Umbilical cord (tissue), 2 donors: ENCODE data around the gene FARP1. TPM values are rescaled to one million over a fixed set of nuclear protein-coding genes. Genes with fewer than 3 reads are reported as not detected.
"Not testable (repeated sequence)": the region's sequence is repeated elsewhere in the genome, so short reads cannot be mapped to it uniquely, and the experiment has no call there.

ENCODE experiments used
- DNase-seq: peaks from one replicate; pipeline ENCODE4 v3.0.0-alpha.2; 2015; ENCODE audit warnings: low spot score
- total RNA-seq: library from RNA; depleted of rRNA; stranded (reverse); fragments of >200 nt; gene quantifications from one replicate; pipeline ENCODE4 v1.2.3, GENCODE V29; 2014; ENCODE audit warnings: low replicate concordance; ENCODE audit not compliant: insufficient read depth

The FARP1 gene
- total RNA-seq, 1 donor from 2014 or later: 56.6 TPM

DNA sequence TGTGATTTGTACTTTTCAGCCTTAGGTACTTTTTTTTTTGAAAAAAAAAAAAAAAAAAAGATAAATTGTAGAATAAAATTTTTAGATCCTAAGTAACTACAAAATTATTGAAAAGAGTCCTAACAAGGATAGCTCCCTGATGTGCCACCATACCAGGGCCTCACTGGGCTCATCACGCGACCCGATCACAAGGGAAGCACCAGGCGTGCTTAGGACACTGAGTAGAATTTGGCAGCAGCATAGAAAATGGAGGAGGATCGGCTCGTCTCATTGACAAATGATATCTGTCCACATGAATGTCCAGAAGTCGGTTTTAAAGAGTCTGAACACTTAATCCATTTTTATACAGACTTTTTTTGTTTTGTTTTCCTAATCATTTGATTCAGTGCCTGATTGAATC lies 255.0 kb downstream of the FARP1 start:
- DNase-seq: no peak

DNA sequence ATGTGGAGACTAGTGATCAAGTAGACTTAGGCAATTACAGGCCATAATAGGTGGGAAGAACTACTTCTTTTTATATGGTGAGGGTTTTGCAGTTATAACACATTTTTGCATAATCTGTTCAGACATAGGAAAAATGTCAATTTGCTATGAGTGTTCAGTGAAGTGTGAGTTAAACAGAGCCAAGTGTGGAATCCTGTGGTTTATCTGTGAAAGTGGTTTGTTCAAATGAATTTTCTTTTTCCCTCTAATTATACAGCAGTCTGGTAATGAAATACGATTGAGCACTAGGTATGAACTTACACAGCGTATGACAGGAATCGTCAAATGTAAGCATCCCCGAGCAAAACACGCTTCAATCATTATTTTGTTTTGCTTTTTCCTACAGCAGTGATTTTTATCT lies 255.7 kb downstream of the FARP1 start:
- DNase-seq: no peak

DNA sequence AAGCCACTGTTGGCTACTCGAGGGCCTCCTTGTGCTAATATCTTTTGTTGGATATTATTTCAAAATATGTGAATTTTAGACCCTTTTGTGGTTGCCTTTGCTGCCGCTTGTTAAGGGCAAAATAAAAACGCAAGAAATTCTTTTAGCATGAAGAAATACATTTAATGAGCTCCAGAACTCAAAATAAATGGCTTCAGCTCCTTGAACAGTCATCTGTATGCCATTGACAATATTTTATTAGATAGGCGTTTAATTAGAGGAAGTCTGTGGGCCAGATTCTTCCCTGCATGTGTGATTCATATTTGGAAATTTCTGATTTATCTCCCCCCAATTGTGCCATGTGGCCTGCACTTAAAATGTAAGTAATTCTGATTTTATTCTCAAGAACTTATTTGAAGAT lies 256.9 kb downstream of the FARP1 start:
- DNase-seq: no peak

DNA sequence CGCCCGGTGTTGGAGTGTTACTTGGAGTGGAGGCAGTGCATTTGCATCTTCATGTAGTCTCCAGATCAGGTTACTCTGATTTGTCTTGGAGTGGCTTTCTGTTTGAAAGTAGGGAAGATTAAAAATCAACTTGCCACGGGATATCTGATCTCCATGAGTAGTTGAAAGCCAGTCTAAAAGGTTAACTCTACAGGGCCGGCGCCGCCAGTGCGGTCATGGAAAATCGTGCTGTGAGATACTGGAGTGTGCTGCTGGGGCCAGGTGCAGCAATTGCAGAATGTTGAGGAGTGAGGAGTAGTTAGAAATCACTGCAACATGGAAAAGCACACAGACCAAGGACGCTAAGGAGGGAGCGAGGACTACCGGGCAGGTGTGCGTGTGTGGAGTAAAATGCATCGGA lies 259.0 kb downstream of the FARP1 start:
- no peak for DNase-seq

DNA sequence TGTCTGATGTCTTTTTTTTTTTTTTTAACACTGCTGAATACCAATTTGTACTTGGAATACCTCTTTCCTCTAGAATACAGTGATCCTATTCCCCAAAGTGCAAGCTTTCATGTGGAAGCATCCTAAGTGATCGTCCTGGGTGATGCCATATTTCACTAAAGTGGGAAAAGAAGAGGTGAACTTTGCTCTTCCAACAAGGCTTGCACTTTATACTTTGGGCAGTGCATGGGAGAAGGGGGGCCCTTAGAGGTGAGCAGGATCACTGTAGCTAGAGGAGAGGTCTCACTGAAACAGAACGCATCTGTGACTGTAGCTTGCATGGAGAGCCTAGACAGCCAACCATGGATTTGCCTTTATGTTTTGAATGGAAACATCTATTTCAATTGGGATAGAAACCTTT lies 260.2 kb downstream of the FARP1 start:
- no peak for DNase-seq

DNA sequence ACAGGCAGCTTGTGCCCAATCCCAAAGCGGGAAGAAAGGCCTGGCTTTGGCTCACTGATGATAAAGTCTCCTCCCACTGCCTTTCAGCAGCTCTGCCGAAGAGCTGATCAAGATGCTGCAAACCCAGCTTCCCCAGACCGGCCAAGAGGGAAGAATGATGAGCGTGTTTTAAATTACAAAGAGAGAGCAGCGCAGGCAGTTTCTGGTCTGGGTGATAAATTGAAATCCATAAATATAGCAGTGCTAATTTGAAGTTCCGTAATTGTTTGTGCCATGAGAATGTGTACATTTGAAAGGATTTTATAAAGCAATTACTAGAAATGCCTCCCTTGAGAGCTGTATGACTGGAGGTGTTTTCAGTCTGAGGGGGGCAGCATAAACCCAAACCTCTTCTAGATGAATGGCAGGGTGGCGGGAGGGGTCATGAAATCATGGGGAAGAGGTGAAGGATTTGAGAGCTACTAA lies 262.2 kb downstream of the FARP1 start:
- DNase-seq: peak; percentile 78

DNA sequence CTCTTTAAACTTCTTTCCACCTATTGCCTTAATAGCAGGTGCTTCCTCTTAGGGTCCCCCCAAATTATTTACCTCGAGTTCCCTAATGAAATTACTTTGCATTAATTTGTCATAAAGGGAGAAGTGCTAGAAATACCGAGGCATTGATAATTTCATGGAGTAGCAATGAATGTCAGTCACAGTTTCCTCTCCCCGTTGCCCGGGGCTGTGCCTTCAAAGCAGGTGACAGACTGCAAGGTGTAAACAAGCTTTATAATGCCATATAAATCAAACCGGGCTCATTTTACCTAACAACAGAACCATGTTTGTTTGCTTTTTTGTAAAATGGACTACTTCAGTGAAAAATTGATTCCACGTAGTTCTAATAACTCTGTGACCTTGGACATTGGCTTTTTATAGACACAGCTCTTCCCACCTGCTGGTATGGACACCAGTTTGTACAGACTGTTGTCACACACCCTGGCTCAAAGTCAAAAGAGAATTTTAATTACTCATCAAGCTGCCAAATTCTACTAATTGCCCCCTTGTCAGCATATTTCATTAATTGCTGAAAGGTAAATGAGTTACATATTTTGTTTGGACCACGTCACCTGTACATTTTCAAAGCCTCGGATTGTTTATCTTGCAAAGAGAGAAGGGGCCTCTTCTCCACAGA lies 262.9 kb downstream of the FARP1 start:
- no peak for DNase-seq

DNA sequence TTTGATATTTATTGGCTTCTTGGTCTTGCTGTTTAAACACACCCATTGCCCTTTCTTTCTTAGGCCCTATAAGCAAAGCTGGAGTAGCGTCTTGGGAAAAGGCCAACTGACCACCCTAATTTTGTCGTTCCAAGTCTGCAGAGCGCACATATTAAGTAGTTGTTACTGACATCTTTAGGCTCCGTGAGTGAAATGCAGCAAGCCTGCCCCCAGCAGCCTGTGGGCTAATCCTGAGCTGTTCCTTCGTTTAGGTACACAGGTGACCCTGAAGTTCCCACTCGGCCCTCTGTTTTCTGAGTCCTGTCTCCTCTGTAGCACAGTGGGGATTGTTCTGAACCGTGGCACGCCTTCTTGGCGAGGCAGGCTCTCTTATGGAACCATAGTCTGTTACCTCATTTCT lies 263.5 kb downstream of the FARP1 start:
- no peak for DNase-seq

DNA sequence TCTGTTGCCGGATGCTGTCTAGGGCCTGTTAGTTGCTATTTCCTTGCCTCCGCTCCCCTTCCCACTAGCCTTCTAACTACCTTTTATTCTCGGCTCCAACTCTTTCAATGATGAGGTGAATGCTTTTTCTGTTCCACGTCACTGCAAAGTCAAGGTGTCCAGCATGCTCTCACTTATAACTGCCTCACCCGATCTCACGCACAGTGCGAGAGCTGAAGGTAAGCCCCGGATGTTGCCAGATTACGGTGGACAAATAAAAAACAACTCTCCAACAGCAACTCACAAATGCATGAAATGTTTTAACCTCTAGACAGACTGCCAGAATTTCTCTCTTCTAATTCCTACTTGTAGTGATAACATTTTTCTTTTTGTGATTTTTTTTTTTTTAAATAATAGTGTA lies 264.1 kb downstream of the FARP1 start:
- DNase-seq: no peak

DNA sequence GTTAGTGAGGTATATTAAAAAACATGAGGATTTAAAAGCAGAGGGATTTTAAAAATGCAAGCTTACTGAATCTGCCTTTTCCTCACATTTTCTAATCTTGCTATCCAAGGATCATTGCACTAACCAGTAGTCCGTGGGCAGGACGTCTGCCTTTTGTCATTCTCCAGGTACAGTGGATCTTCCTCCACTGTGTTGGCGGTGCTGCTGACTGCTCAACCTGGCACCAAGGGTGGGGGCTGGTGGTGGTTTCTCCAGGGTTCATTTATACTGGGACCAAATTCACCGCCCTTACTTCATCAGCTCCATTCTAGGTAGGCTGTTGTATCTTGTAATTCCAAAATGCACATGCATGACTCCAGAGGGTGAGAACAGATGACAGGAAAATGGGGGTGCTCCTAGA lies 264.7 kb downstream of the FARP1 start:
- DNase-seq: no peak

DNA sequence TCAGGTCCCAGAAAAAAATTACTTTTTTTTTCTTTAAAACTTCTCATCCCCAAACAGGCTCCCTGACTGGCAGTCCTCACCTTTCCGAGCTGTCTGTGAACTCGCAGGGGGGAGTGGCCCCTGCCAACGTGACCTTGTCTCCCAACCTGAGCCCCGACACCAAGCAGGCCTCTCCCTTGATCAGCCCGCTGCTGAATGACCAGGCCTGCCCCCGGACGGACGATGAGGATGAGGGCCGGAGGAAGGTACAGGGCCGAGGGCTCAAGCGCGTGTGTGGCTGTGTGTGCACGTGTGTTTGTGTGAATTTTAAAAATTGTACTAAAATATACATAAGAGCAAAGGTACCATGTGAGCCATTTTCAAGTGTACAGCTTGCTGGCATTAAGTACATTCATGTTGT lies 266.4 kb downstream of the FARP1 start:
- no peak for DNase-seq

DNA sequence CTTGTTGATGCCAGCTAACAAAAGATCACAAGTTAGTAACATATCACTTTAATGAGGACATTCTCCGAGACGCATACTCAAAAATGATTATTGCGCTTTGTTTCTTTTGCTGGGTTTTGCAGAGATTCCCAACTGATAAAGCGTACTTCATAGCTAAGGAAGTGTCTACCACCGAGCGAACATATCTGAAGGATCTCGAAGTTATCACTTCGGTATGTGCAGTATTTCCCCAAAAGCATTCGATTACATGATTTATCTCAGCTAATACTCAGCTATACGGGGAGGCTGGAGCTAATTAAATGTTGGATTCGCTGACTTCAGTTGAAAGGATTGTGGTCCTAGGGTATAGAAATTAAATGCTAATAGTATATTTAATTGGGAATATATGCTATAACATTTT lies 267.7 kb downstream of the FARP1 start:
- DNase-seq: no peak

DNA sequence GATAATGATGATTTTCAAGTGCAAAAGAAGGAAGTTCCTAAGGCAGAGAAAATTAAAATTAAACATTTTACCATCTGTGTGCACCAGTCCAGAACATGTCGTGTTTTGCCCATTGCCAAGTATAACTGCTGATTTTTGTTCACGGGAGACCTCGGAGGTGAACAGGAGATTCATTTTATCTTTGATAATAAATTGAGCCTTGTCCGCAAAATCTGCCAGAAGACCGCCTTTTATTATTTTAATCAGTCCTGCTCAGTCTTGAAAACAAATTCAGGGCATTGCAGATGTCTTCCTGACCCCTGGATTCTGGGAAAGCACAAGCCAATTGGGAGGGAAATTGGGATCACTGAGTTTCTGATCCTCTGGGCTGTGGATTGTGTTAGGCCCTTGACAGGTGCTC lies 268.1 kb downstream of the FARP1 start:
- no peak for DNase-seq

DNA sequence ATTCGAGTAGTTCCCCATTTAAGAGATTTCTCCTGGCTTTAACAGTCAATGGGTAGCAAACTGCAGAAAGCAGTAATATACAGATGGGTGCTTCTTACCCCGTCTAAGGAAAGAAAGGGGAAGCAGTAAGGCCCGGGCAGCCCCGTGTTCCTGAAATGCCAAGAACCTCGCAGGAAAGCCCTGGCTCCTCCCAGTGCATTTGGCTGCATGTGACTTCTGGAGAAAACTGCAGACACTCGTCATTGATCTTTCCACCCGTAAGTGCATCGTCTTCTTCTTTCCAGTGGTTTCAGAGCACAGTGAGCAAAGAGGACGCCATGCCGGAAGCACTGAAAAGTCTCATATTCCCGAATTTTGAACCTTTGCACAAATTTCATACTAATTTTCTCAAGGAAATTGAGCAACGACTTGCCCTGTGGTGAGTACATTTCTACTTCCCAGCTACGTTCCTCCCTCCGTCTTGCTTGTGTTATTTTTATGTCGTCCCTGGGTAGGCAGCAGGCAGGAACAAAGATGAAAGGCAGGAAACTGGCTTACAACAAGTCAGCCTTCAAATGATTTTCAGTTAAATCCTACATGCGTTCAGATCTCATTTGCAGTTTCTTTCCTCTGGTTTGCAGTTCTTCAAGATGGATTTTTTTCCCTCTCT lies 268.8 kb downstream of the FARP1 start:
- peak; percentile 75 for DNase-seq

DNA sequence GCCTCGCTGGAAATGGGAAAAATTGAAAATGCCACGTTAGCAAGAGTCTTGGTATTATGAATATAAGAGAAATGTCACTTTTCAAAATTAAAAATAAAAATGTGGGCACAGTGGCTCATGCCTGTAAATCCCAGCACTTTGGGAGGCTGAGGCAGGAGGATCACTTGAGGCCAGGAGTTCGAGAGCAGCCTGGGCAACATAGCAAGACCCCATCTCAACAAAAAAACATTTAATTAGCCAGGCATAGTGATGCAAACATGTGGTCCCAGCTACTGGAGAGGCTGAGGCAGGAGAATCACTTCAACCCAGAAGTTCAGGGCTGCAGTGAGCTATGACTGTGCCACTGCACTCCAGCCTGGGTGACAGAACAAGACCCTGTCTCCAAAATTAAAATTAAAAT lies 270.4 kb downstream of the FARP1 start:
- not testable (repeated sequence) for DNase-seq

DNA sequence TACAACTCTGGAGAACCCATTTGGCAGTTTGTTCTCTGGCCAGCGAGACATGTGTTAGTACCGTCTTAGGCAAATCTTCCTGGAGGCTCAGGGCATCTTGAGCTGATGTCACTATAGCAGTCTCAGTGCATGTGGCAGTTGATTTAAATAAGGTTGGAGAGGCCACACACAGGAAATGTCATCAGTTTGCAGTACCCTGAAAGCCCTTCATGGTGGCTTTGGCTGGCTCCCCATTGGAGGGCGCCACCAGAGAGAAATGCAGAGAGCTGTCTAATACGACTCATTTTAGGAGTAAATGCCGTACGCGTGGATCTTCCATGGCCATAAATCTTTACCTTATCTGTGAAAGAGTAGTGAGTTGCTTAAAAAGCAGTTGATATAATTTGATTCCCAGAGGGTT lies 270.9 kb downstream of the FARP1 start:
- no peak for DNase-seq

DNA sequence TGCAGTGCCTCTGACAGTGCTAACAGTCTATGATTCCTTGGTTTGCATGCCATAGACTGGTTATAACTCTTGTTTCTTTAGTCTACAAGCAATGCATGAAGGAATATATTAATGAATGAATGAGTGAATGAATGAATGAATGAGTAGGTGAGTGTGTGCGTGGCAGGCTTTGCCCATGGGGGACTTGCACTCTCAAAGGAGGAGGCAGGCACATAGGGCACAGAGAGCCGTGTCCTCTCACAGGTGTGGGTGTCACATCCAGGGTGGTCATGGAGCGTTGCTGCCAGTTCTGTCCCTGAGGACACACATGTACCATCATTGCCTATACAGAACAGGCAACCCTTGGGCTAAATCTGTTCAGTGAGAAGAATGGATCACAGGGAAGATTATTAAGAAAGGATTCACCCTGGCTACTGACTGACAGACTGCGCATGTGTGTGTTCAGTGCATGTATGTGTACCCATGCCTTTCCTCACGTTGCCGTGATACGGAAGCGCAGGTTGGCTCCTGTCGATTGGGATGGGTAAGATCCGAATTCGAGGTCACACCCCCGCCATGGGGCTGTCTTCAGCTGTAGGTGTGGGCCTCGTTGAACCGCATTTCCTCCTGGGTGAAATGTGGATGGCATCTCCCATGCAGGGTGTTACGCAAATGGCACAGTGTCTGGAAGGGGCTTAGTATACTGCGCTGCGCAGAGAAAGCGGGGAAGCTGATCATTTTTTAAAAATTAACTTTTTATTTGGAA lies 272.6 kb downstream of the FARP1 start:
- DNase-seq: no peak

DNA sequence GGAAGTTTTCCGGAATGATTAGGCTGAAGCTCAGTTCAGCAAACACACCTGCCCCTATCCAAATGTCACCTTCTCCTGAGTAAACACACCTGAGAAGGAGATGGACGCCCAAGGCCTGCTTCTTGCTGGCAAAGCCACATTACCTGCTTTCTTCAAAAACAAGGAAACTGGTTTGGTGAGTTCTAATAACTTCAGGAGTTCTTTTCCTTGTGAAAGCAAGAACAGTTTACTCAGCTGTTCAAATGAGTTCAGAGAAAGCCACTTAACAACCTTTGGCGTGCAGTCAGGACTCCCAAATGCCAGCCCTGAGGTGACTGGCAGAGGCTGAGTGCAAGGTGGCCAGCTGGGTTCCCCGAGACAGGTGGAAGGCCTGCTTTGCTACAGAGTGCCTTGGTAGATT lies 273.5 kb downstream of the FARP1 start:
- DNase-seq: peak; percentile 55

DNA sequence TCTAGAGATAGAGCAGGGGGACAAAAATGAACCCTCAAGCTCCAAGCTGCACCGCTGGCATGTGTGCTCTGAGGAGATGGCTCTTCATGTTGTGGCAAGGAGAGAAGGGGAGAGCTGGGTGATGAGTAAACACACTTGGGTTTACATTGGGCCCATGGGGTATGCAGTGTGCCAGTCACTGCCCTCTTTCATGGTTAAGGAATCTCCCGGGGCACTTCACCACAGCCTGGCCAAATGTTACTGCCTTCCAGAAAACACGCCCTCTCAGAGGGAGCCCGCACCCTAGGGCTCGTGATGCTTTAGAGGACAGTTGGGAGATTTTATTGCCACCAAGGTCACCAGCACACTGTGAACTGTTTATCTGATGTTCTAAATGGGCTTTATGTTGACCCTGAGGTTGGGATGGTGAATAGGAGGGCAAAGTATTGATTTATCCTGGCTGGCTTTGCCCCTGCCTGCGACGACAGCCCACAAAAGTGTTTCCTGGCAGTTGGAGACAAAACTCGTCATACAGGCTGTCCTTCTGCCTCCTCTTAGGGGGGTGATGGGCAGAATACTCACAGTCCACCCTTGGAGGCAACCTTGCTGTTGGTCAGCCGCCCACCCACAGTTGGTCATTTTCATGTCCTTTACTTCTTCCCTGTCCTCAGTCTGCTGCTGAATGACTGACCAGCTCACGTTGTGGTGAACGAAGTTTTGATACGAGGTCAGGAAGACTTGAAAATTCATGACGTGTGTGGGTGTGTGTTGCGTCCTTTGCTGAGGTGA lies 277.1 kb downstream of the FARP1 start:
- DNase-seq: no peak

DNA sequence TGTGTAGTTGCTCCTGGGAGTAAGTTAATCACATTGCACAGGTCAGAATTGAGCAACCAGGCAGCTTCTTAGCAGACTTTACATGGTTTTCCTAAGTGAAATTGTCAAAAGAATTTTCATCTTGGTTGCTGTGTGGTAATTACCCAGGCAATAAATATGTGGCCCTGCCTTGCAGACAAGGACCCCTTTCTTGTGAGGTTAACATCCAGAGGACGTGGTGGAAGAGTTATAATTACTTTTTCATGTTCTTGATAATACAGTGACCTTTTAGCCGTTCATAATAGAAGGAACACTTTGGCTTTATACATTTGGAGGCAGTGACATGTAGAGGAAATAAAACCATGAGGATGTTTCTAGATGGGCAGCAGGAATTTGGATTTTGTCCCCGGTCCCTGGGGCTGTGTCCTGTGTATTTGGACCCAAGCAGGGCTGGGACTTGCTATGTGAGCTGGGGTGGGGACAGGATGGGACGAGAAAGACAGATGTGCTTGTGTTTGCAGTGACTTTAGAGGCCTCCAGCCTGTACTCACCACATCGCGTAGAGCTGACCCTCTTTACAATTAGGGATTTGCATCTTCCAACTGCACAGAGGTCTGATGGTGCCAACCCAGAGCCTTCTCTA lies 277.8 kb downstream of the FARP1 start:
- no peak for DNase-seq

DNA sequence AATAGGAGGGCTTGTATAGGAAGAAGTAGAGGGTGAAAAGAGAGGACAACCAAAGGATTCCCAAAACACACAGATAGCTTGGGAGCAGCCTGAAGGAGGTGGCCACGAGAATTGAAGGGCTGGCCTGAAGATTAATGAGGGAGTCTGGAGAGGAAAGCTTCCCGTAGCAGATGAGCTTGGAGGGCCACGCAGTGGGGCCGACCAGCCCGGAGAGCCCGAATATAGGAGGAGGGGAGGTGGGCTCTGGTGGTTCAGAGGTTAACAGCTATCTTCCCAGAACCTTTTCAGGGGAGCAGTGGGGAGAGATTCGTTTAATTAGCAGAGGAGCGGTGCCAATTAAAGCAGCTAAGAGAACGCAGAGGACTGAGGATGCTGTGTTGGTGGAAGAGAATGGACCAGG lies 279.2 kb downstream of the FARP1 start:
- no peak for DNase-seq

DNA sequence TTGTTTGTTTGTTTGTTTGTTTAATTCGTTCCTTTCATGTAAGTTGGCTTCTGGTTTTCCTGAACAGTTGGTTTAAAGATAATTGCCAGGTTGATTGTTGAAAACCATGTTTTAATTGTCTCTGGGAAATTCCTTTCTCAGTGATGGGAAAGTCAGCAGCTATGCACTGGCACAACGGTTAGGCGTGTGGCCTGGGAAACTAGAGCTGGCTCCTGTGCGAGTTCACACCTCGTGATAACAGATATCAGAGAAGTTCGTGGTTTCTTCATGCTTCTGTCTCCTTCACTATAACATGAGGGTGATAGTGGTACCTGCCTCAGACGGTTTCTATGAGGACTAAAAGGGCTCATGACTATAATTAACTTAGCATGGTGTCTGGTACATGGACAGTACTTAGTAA lies 280.5 kb downstream of the FARP1 start:
- DNase-seq: no peak
